ENCODE results near the gene AMER2.

AMER2 gene

DNA sequence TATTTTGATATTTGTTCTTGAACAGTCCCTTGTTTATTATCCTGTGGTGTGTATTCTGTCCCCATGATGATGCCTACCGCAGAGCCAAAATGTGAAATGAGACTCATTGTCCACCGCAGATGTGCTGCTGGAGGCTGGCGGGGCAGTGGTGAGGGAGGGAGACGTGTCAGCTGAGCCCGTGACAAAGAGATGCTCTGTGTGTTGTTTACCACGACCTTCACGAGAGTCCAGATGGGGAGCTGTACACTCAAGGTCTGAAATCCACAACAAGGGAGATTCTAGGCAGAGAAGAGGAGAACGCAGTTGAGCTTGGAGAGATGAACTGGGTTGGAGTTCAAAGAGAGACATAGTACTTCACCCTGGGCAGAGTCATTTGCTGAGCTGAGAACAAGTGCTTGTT, 20.8 kb upstream of the AMER2 start:
- TF ChIP-seq, protein P1, sequence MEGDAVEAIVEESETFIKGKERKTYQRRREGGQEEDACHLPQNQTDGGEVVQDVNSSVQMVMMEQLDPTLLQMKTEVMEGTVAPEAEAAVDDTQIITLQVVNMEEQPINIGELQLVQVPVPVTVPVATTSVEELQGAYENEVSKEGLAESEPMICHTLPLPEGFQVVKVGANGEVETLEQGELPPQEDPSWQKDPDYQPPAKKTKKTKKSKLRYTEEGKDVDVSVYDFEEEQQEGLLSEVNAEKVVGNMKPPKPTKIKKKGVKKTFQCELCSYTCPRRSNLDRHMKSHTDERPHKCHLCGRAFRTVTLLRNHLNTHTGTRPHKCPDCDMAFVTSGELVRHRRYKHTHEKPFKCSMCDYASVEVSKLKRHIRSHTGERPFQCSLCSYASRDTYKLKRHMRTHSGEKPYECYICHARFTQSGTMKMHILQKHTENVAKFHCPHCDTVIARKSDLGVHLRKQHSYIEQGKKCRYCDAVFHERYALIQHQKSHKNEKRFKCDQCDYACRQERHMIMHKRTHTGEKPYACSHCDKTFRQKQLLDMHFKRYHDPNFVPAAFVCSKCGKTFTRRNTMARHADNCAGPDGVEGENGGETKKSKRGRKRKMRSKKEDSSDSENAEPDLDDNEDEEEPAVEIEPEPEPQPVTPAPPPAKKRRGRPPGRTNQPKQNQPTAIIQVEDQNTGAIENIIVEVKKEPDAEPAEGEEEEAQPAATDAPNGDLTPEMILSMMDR (IDR thresholded peaks at IDR 0.05; ENCODE audit: insufficient read depth, missing control alignments) = no peak
- DNase-seq (ENCODE audit: insufficient read length, low spot score) = no peak
- no peak for FAIRE-seq

DNA sequence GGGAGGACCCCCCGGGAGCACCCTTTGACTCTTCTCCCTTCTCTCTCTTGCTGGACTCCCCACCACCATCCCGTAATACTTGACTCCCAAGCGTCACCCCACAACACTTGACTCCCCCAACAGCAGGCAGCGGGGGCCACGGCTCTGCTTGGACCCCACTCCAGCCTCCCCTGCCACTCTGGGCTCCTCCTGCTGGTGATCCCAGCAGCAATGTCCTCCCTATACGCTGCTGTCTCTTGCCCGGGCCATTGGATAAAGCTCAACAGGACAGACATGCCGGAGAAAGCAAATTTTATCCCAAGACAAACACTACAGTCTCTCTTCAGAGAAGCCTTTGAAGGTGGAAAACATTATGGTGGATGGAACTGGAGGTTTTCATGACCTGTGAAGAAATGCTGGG, 20.4 kb upstream of the AMER2 start:
- FAIRE-seq = no peak
- TF ChIP-seq, protein P1 (IDR thresholded peaks at IDR 0.05; ENCODE audit: insufficient read depth, missing control alignments) = no peak

GRCh38 chr13:25192052-25192451, 20.0 kb upstream of the AMER2 start:
- no peak for FAIRE-seq
- TF ChIP-seq, protein P1 (IDR thresholded peaks at IDR 0.05; ENCODE audit: insufficient read depth, missing control alignments) = no peak

More for the DNA sequence above, 20.4 kb upstream of the AMER2 start:
- no peak for DNase-seq (ENCODE audit: insufficient read length, low spot score)

DNA sequence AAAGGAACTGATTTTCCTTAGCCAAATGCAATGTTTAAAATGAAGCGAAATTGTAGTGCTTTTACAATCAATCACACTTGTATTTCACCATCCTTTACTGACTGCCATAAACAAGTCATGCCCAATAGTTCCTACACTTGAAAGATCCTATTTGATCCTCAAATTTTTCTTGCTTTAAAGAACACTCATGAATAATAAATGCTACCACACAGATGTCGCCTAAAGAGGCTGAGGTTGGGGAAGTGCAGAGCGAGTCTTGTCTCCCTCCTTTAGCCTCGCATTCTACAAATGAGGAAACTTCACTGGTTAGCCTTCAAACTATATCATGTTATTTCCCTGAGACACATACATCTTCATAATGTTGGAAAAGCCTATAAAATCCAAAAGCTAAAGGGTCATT, 18.7 kb upstream of the AMER2 start:
- FAIRE-seq = peak; percentile 77
- TF ChIP-seq, protein P1 (IDR thresholded peaks at IDR 0.05; ENCODE audit: insufficient read depth, missing control alignments) = no peak
- DNase-seq (ENCODE audit: insufficient read length, low spot score) = no peak

More at GRCh38 chr13:25192052-25192451, 20.0 kb upstream of the AMER2 start:
- DNase-seq (ENCODE audit: insufficient read length, low spot score) = no peak

- TF ChIP-seq, protein P1 (IDR thresholded peaks at IDR 0.05; ENCODE audit: insufficient read depth, missing control alignments) = no peak
- FAIRE-seq (peak; percentile 84), DNase-seq (ENCODE audit: insufficient read length, low spot score) (no peak)
Observed at GRCh38 chr13:25190256-25190655, 18.2 kb upstream of the AMER2 start.

- FAIRE-seq (no peak), DNase-seq (ENCODE audit: insufficient read length, low spot score) (no peak)
- TF ChIP-seq, protein P1 (IDR thresholded peaks at IDR 0.05; ENCODE audit: insufficient read depth, missing control alignments) = no peak
Observed at GRCh38 chr13:25187596-25187995, 15.5 kb upstream of the AMER2 start.

- TF ChIP-seq, protein P1 (IDR thresholded peaks at IDR 0.05; ENCODE audit: insufficient read depth, missing control alignments) = no peak
- no peak for FAIRE-seq
Observed at GRCh38 chr13:25186187-25186586, 14.1 kb upstream of the AMER2 start.

More at GRCh38 chr13:25186187-25186586, 14.1 kb upstream of the AMER2 start:
- DNase-seq (ENCODE audit: insufficient read length, low spot score) = no peak
